NCI-H2081 treated with DMSO at 0.1 percent for 48 hours (cell line): ENCODE measurements around the gene GJB6.
"Not testable (repeated sequence)": the region's sequence is repeated elsewhere in the genome, so short reads cannot be mapped to it uniquely, and the experiment has no call there.

ENCODE experiments used
- DNase-seq: peaks from one replicate; lab custom pipeline; 2025; lab: John Stamatoyannopoulos, UW

The GJB6 gene

DNA sequence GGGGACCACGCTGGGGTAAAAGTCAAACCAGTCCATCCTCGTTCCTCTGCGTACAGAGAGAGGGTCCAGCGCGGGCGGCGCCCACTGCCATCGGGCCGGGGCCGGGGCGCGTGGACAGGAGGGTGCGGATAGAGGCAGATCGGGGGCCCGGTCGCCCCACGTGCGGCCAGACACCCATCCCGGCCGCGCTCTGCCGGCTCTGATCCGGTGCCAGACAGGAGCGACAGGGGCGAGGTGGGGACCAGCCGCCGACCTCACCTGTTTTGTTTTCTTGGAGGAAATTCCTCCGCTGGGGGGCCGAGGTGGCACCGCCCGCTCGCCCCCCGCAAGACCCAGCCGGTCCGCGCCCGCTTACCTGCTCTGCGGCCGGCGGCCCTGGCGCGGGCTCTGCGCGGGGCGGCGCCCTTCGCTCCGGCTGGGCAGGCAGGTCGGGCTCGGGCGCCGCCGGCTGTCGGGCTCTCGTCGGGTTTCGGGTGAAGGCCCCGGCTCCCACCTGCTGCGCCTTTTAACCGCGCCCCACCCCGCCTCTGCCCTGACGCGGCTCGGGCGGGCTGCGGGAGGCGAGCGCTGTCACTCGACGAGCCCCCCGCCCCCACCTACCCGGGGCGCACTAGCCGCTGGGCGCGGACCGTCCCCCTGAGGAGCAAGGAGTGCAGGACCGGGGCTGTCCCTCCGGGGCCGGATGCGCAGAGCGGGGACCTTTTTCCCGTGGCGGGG is at the start of gene GJB6:
TSS of gene GJB6 (minus strand) at position 481 of the 717 bp plus-strand sequence. CDS start 8,839 bp downstream, outside the sequence.
- no peak for DNase-seq

DNA sequence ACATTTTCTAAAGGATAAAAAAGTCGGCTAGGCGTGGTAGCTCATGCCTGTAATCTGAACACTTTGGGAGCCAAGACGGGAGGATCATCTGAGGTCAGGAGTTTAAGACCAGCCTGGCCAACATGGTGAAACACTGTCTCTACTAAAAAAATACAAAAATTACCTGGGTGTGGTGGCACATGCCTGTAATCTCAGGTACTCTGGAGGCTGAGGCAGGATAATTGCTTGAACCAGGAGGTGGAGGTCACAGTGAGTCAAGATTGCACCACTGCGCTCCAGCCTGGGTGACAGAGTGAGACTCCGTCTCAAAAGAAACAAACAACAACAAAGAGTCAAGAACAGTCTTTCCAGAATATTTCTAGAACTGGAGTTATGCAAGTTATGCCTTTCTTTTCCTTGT is 44.8 kb upstream of the GJB6 start:
- DNase-seq, result not testable (repeated sequence)

DNA sequence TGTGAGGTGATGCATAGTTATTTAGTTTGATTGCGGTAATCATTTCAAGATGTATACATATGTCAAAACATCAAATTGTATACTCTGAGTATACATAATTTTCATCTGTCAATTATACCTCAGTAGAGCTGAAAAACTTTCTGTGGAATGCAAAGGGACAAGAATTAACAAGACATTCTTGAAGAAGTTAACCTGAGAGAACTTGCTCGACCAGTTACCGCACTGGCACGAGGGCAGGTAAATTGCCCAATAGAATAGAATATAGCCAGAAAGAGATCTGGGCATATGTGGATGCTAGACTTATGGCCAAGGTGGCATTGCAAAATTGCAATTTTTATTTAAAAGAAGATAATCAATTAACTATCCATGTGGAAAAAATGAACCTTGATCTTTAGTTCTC is 42.3 kb upstream of the GJB6 start:
- no peak for DNase-seq

DNA sequence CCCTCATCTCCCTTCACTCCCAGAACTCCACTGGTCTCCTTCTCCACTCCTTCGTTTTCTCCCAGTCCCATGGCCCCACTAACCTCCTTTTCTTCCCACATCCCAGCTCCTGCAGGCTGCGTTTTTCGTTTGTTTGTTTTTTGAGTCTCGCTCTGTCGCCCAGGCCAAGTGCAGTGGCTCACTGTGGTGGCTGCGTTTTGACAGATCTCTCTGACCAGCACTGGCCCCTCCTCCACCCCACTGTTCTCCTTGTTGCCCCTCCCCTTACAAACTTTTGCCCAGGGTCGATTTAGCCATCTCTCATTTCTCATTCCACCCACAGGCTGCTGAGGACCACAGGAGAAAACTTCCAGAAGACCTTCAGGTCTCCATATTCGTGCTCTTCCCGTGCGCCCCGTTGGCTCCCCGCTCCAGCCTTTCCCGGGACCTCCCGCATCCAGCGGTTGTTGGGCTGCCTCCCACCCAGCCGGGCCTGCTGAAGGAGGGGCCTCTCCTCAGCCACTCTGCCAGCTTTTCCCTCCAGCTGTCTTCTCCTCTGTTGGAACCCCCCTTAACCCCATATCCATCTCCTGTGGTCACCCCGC is 40.6 kb upstream of the GJB6 start:
- no peak for DNase-seq

DNA sequence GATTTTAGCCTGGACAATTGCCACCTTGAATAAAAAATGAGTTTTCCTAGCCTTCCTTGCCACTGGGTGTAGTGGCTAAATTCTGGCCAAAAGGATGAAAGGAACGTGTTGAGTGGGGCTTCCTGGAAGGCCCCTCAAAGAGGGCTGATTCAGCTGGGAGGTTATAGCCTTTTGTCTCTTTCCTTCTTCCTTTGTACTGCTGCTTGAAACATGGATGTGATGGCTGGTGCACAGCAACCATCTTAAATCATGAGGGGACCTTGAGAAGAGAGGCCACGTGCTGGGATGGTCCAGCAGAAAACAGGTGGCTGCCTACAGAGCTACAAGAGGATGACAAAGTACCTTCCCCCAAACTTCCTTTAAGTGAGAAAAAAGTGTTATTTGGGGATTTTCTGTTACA is 40.0 kb upstream of the GJB6 start:
- no peak for DNase-seq

DNA sequence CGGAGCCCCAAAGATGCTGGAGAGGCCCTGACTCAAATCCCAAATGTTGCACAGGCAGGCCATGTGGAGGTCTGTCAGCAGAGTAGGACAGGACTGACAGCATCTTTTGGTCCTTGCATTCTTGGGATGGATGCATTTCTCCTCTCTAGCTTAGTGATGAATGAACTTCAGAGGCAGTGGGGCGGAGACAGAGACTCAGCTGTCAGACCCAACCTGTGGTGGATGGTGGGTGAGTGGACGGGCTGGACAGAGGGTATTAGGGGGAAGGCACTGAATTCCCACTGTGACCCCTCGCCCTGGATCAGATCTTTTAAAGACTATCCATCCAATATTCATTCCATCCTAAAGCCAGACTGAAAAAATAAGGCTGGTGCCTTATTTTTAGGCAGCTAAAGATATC is 39.3 kb upstream of the GJB6 start:
- DNase-seq, result no peak

DNA sequence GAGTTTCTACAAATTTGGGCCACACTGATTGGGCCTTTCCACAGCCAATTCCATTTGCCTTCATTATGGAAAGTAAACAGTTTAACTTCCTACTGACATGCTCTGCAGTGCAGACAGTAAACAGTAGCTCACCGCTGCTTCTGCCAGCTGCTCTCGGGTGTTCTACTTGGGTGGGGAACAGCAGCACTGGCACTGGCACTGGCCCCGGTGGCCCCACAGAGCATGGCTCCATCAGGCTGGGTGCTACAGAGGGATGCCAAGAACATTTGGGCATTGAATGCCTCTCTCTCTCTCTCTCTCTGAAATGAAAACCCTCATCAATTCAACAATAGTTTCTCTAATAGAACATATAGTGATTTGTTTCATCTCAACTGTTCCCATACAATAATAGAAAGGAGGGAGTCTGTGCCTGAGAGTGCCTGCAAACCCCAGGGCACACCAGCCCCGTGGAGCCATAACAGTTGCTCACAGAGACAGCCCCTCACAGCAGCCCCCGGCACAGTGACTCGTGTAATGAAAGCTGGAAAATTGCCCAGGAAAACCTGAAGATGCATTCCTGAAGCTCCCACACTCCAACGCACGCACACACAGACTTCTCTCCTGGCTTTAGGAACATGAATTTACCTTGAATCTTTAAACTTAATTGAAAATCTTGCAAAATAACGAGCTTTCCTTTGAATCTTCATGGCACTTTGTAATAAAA is 38.2 kb upstream of the GJB6 start:
- no peak for DNase-seq

DNA sequence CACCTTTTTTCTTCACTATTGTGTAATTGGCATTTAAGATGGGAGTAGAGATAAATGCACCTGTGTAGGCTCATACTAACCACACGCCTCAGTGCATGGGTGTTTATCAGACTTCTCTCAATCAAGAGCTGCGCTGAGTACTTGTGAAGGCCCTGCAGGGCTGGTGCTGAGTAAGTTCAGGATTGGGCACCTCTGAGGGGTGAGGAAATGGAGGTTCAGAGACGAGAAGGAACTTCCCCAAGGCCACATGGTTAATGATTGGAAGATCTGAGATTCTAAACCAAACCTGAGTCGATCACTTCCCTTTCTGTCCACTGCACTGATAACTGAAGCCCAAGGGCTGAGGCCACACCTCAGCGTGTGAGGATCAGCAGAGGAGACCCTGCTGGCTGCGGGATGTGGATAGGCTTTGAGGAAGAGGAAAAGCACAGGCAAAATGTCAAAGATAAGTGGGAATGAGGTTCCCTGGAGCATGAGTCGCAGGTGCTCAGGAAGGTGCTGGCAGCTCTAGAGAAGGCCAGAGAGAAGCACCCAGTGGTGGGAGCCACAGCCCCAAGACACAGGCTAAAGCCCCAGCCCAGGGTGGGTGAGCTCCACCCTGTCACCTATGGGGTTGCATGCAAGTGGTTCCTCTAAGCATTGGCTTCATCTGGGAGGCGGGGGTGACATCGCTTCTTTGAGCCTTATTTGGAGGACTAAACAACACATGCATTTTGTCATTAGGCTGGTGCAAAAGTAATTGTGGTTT is 32.3 kb upstream of the GJB6 start:
- no peak for DNase-seq

DNA sequence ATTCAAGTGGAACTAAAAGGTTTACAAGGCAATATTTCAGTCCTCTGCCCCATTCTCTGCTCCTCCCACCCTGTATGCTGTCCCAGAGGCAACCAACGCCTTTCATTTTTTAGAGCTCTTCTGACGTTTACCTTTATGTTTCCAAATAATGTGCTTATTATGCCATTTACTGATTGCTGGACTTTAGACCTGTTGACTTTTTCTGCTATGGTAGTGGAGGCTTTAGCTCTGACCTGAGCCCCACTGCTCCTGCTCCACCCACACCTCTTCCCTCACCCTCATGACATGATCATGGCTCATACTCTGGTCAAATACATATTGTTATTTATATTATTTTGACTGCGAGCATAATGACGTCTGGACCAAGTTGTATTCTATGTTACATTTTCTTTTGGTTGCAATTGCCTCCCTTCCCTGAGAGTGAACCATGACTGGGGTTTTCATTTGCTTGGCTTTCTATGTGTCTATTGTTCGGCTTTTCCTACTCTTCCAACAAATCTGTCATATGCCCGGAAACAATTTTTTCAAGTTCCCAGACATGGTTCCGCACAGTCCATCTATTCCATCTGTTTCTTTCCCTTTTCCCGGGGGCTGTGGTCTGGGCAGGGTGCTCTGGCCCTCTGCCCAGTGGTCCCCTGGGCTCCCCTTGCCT is 31.4 kb upstream of the GJB6 start:
- no peak for DNase-seq

DNA sequence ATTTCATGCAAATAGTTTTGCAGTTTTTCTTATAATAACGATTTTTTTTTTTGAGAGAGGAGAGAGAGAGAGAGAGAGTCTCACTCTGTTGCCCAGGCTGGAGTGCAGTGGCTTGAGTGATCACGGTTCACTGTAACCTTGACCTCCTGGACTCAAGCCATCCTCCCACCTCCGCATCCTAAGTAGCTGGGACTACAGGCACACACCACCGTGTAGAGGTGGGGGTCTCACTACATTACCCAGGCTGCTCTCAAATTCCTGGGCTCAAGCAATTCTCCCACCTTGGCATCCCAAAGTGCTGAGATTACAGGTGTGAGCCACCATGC is 26.8 kb upstream of the GJB6 start:
- no peak for DNase-seq

DNA sequence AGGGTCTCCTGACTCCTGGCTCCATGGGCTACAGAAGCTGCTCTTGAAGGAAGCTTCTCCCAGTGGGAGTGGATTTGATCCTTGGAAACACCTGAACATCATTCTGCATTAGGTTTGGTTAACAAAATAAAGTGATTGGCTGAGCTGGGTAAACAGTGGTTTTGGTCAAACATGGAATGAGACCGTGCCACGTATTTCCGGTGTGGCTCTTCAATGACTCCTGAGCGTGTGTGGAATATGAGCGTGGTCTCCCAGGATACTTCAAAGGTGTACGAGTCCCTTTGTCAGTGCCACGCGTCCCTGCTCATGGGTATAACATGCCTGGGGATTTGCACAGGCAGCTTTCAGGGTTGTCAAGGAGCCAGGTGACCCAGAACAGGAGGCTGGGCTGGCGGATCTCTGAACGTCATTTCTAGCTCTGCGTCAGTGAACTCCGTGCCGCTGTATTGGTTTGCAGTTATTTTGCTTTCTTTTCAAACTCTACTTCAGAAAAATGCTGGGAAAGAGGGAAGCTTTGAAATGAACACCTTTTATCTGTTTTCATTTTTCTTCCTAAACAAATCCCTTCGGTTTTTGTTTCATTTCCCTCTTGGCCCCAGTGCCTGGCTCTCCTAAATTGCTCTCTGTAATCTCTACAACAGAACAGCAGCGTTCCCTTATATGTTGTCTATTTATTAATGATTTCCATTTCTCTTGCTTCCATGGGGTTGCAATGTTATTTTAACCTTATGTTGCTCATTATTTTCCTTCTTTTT is 26.3 kb upstream of the GJB6 start:
- DNase-seq, result no peak

DNA sequence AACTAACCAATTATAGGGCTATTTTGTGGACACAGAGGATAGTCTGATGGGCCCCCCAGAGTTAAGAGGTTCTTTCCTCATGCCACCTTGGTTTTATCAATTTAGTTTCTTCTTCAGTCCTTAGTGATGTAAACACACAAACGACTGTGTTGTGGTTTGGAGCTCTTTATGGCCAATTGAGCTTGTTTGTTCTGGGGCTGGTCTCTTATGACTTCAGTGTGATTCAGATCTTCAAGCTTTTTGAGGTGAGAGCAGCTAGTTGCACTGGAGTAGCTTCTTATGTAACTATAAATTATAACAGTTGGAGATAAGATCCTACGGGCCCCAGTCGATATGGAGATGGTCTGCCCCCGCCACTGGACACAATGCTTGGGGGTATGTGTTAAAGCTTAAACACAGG is 22.0 kb upstream of the GJB6 start:
- no peak for DNase-seq

DNA sequence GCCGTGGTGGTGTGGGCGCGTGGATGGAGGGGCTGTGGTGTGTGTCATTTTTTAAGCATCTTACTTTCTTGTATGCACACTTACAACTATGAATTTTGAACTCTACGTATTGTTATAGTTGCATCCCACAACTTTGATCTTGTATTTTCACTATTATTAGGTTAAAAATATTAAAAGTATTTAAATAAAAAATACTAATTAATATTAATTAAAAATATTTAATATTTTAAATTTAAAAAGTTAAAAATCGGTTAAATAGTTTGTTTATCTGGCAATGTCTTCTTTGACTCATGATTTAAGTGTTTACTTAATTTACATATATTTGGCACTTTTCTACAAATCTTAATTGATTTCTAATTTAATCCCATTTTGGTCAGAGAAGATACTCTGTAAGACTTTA is 17.8 kb upstream of the GJB6 start:
- DNase-seq, result no peak

DNA sequence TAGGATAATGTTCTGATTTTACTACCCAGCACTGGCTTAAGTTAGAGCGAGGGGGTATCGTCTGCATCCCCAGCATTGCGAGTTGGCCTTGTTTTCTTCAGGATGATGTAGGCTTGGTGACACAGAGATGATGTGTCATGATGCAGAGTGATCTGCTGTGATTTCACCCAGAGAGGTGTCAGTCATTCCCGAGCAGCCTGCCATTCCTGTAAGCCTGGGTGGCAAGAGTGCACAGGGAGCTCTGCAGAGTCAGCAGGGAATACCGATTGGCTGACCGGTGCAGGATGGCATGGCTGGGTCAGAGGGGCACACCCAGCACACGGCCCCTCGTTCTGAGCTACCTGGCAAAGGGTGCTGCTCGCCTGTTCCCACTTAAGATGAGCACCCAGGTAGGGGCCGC is 15.8 kb upstream of the GJB6 start:
- DNase-seq, result no peak

DNA sequence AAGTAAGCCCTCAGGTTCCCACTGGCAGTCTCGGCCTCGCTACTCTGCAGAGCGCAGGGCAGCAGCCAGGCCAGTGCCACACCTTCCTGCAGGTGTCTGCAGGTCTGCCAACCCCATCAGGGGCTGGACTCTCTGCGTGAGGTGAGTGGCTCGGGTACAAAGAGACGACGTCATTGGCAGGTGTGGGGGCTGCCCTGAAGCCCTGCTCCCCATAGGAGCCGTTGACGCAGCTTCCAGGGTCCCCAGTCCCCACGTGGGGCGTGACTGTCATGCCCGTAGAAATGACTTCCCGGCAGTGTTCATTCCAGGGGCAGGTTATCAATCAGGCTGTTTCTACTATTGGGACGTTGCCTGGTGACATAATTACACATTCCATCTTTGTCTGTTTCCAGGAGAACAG is 15.3 kb upstream of the GJB6 start:
- DNase-seq, result no peak

DNA sequence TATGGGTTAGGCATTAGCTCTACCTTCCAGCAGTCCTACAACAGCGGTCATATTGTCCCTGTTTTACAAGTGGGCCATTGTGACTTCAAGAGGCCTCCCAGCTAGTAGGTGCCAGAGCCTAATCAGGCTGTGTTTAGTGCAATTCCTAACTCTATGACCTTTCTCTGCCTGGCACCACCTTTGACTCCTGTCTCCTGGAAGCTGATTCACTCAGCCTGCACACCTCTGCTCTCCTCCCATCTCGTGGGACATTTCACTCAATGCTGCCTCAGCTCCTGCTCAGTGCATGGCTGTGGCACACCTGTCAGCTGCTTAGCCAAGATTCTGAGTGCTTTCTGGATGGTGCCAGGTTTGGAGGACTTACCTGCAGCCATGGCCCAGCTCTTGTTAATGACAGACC is 9.5 kb upstream of the GJB6 start:
- no peak for DNase-seq

DNA sequence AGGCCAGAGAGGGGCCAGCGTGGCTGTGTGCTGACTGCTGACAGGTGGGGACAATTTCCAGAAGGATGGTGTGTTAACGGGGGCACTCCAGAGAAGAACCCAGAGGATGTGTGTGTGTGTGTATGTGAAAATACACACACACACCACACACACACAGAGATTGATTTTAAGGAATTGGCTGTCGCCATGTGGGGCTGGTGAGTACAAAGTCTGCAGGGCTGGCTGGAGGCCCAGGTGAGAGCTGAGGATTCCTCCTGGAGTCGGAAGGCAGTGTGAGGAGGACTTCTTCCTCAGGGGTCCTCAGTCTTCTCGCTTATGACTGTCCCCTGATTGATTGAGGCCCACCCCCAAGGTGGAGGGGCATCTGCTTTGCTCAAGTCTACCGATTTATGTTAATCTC is 7.6 kb upstream of the GJB6 start:
- no peak for DNase-seq

DNA sequence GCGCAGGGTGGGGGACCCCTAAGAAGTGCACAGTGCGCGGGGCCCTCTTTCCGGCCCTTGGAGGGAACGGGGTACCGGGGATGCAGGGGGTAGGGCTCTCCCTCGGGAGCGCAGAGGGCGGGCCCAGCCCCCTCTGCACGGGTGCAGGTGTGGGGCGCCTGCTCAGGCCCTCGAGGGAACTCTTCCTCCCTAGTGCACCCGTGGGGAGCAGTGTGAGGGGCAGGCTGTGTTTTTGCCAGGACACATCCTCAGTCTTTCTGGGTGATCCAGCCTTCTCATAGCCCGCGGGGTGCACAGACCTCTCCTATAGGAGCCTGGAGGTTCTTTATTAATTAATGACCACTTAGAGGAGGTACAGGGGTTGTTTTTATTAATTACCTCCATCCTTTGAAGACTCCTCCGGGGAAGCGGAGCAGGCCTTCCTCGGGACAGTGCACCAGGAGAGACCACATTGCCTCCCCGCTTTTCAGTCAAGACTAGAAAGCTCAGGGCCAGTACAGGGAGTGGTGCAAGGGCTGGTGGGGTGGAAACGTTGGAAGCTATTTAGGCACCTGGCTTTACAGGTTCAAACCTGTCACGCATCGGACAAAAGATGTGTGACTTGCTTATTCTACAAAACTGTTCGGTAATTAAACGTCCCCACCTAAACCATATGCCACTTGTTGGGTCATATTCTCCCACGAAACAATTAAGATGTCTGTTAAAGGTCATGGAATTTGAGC is 598 bp upstream of the GJB6 start:
- DNase-seq, result no peak

DNA sequence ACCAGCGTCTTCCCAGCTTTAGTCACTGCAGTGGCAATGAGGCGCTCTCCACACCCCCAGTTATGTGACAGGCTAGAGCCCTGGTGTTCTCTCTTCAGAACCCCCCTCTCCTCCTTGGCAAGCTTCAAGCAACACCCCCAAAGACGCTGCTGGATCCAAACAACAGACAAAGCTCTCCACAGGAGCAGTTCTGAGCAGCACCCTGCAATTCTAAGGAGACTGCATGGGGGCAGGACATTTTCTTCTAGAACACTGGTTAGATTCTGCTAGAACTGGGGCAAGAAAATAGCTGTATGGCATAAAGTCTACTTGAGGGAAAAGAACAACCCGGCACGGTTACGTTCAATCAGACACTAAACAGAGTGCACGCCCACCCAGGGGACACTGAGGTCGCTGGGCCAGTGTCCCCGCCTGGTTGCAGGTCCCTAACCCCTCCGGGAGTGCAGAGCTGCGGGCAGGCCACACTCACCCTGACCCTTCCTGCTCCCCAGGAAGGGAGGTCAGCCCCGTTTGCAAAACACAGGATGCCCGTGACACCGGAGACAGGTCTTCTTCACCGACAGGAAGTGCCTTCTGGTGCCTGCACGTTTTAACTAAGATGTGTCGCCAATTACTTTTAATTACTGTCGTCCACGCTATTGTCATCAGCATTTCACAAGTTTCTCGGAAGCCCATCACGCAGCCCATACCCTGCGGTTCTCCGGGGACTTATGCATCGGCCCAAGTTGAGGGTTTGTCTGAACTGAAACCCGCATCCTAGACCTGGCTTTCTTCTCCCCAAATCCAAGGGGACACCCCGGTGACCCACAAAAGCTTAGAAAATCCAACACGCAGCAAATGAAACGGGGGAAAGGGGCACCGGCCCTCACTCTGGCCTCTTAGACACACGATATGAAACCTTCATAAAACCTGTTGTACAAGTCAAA is 943 bp downstream of the GJB6 start:
- DNase-seq, result no peak

DNA sequence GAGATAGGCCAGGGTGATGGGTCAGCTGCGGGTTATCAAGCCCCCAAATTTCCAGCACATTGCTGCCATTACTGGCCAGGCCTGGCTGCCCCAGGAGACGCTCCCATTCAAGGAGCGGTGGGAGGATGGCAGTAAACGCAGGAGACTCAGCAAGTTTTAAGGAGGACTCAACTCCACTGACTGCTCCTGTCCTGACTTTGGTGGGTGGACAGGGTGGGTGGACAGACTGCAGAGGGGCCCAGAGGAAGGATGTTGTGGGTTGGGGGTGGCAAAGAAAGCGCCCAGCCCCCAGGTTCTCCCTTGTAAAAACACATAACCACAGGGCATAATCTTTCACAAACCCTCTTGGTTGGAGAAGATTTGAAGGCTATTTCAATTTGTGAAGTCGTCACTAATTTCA is 4.4 kb downstream of the GJB6 start:
- no peak for DNase-seq
